GM19395 (cell line): ENCODE results near the gene ERO1B.
A peak's percentile ranks its signal among the peaks of the same experiment; 100 is the strongest.
"Not testable (repeated sequence)": the region's sequence is repeated elsewhere in the genome, so short reads cannot be mapped to it uniquely, and the experiment has no call there.

Experiments used
- ATAC-seq: cut with Tn5 transposase; IDR thresholded peaks from one replicate; pipeline ENCODE4 v1.9.1; 2021; ENCODE audit warnings: mild to moderate bottlenecking, moderate library complexity; ENCODE audit not compliant: unreplicated experiment

Gene ERO1B

GRCh38 chr1:236193184-236193583, 88.6 kb downstream of the ERO1B start:
- ATAC-seq: no peak

GRCh38 chr1:236188084-236188483, 93.7 kb downstream of the ERO1B start:
- ATAC-seq: not testable (repeated sequence)

- ATAC-seq: not testable (repeated sequence)
These were observed 95.3 kb downstream of the ERO1B start for GRCh38 chr1:236186471-236186870.

- no peak for ATAC-seq
These were observed 96.1 kb downstream of the ERO1B start for GRCh38 chr1:236185687-236186086.

GRCh38 chr1:236181059-236181458, 100.7 kb downstream of the ERO1B start:
- no peak for ATAC-seq

GRCh38 chr1:236179634-236180033, 102.1 kb downstream of the ERO1B start:
- no peak for ATAC-seq

- no peak for ATAC-seq
These were observed 105.1 kb downstream of the ERO1B start for GRCh38 chr1:236176337-236177336.

GRCh38 chr1:236175642-236176336, 106.0 kb downstream of the ERO1B start:
- ATAC-seq: peak; percentile 94

- ATAC-seq: no peak
These were observed 108.5 kb downstream of the ERO1B start for GRCh38 chr1:236173174-236173767.

- no peak for ATAC-seq
These were observed 109.6 kb downstream of the ERO1B start for GRCh38 chr1:236172041-236172579.

GRCh38 chr1:236168716-236169429, 112.9 kb downstream of the ERO1B start:
- no peak for ATAC-seq

GRCh38 chr1:236167578-236167977, 114.2 kb downstream of the ERO1B start:
- ATAC-seq: no peak

- no peak for ATAC-seq
These were observed 114.6 kb downstream of the ERO1B start for GRCh38 chr1:236167154-236167553.

GRCh38 chr1:236166041-236166440, 115.7 kb downstream of the ERO1B start:
- ATAC-seq: no peak
